Measurements from ENCODE around the gene RPL32.

GRCh38 chr3:12796171-12797123 lies 44.9 kb downstream of the RPL32 start, which contains the start of gene CAND2:
- peak; percentile 30 for TF ChIP-seq EP300 (conservative IDR thresholded peaks at IDR 0.05; ENCODE audit: poor library complexity, severe bottlenecking)
- TF ChIP-seq, protein P1, sequence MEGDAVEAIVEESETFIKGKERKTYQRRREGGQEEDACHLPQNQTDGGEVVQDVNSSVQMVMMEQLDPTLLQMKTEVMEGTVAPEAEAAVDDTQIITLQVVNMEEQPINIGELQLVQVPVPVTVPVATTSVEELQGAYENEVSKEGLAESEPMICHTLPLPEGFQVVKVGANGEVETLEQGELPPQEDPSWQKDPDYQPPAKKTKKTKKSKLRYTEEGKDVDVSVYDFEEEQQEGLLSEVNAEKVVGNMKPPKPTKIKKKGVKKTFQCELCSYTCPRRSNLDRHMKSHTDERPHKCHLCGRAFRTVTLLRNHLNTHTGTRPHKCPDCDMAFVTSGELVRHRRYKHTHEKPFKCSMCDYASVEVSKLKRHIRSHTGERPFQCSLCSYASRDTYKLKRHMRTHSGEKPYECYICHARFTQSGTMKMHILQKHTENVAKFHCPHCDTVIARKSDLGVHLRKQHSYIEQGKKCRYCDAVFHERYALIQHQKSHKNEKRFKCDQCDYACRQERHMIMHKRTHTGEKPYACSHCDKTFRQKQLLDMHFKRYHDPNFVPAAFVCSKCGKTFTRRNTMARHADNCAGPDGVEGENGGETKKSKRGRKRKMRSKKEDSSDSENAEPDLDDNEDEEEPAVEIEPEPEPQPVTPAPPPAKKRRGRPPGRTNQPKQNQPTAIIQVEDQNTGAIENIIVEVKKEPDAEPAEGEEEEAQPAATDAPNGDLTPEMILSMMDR (IDR thresholded peaks at IDR 0.05; ENCODE audit: poor library complexity, severe bottlenecking), result no peak
